C4-2B (cell line): ENCODE results near the gene NFIC.
"Not testable (repeated sequence)": the region's sequence is repeated elsewhere in the genome, so short reads cannot be mapped to it uniquely, and the experiment has no call there.

ENCODE experiments used
- H3K27ac ChIP-seq: fragments of 450-650 bp; 2 replicates; pipeline ENCODE4 v1.5.1; 2017
- CTCF ChIP-seq: fragments of 450-650 bp; conservative IDR thresholded peaks from 2 replicates; pipeline ENCODE4 v1.5.1; 2017; ENCODE audit warnings: mild to moderate bottlenecking
- ZFX ChIP-seq: fragments of 450-650 bp; IDR thresholded peaks from 2 replicates; pipeline ENCODE4 v1.6.1; 2017

The NFIC gene

GRCh38 chr19:3506384-3507340, 140.3 kb downstream of the NFIC start:
- peak overlapping the region; percentile 95 for H3K27ac ChIP-seq
- TF ChIP-seq CTCF (no peak), ZFX (peak; percentile 64; the same call in 1 of the 2 replicates)

DNA sequence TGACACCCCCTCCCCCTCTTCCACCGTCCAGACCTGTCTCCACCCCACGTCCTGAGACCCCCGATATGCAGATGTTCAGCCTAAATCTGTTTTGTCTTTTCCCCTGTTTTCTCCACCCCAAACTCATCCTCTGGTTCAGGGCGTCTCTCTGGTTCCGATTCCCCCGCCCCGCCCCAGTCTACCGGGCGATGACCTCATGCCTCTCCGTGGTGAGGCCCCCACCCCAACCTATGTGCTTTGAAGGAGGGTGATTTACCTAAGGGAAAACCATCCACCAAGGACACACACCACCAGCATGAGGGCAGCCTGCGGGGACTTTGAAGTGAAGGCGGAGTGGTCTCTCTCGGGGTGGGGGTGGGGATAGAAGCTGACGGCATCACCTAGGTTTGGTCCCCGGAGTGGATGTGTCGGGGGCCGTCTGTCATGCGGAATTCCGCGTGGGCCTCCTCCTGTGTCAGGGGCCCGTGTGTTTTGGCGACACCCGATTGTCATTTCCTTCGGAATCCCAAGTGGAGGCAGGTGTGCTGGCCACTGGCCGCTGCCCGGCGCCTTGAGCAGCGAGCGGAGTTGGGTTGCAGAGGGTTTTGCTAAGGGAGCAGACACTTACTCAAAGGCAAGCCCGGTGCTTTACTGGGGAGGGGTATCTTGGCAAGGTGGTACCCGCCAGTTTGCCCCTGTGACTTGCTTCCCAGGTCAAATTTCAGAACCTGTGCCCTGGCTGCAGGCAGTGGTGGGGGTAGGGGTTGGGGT, 141.2 kb downstream of the NFIC start:
- TF ChIP-seq ZFX = no peak
- no peak for TF ChIP-seq CTCF
- H3K27ac ChIP-seq = peak overlapping the region; percentile 95

DNA sequence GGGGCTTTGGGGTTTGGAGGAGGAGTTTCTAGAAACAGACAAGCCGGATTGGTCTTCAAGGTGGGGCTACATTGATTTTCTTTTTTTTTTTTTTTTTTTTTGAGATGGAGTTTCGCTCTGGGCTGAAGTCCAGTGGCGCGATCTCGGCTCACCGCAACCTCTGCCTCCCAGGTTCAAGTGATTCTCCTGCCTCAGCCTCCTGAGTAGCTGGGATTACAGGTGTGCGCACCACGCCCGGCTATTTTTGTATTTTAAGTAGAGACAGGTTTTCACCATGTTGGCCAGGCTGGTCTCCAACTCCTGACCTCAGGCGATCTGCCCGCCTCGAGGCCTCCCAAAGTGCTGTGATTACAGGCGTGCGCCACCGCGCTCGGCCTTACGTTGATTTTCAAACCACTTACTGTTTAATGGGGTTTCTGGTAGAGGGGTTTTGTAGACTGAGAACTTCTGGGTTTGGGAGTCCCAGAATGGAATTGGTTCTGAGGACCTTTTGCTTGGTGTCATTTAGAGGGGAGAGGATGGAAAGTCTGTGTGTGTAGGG, 141.8 kb downstream of the NFIC start:
- H3K27ac ChIP-seq = not testable (repeated sequence)

GRCh38 chr19:3508771-3509535, 142.6 kb downstream of the NFIC start:
- H3K27ac ChIP-seq = no peak overlapping the region
- TF ChIP-seq CTCF (no peak), ZFX (no peak)

DNA sequence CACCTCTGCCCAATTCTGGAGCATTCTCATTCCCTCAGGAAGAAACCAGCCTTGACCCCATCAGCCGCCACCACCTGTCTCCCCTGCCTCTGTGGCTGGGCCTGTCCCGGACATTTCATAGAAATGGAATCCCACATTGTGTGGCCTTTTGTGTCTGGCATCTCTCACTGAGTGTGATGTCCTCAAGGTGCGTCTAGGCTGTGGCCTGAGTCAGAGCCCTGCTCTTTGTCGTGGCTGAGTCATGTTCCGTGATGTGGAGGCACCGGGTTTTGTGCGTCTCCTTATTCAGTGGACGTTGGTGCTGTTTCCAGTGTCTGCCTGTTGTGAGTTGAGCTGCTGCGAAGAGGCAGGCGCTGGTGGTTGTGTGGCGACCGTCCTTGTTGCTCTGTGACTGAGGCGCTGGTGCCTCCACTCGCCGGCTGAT, 143.2 kb downstream of the NFIC start:
- no peak for TF ChIP-seq ZFX
- TF ChIP-seq CTCF = no peak
- no peak overlapping the region for H3K27ac ChIP-seq

- TF ChIP-seq CTCF = no peak
- no peak for TF ChIP-seq ZFX
- no peak overlapping the region for H3K27ac ChIP-seq
Observed at GRCh38 chr19:3510727-3511126, 144.3 kb downstream of the NFIC start.

- H3K27ac ChIP-seq = no peak overlapping the region
- no peak for TF ChIP-seq CTCF
- TF ChIP-seq ZFX = no peak
Observed at GRCh38 chr19:3511506-3512251, 145.3 kb downstream of the NFIC start.
